Fibroblast of skin of left quadriceps (primary cell): Measurements from ENCODE around the gene HOXB6.

ENCODE experiments used
- DNase-seq, 2 experiments: peaks; one replicate each; pipeline ENCODE4 v3.0.0-alpha.2; 2013; ENCODE audit warnings: low read depth in 2 of 2

Gene HOXB6

GRCh38 chr17:48565925-48566710 lies 38.7 kb downstream of the HOXB6 start:
- DNase-seq = no peak

GRCh38 chr17:48565022-48565554 lies 39.7 kb downstream of the HOXB6 start:
- no peak for DNase-seq

GRCh38 chr17:48564188-48565021 lies 40.4 kb downstream of the HOXB6 start:
- DNase-seq = no peak

- no peak for DNase-seq
Measured at GRCh38 chr17:48563867-48564187, 41.0 kb downstream of the HOXB6 start.

GRCh38 chr17:48563385-48563838 lies 41.4 kb downstream of the HOXB6 start:
- DNase-seq = no peak

GRCh38 chr17:48562934-48563333 lies 41.9 kb downstream of the HOXB6 start:
- DNase-seq = no peak

- peak; percentile 85 to 86 for DNase-seq
Measured at GRCh38 chr17:48561884-48562810, 42.6 kb downstream of the HOXB6 start.

- no peak for DNase-seq
Measured at GRCh38 chr17:48559840-48560817, 44.7 kb downstream of the HOXB6 start.

GRCh38 chr17:48559122-48559839 lies 45.5 kb downstream of the HOXB6 start:
- no peak for DNase-seq

- no peak for DNase-seq
Measured at GRCh38 chr17:48558831-48559121, 46.0 kb downstream of the HOXB6 start.

GRCh38 chr17:48558057-48558830 lies 46.5 kb downstream of the HOXB6 start:
- no peak for DNase-seq

GRCh38 chr17:48556576-48557401 lies 48.0 kb downstream of the HOXB6 start:
- DNase-seq = no peak

GRCh38 chr17:48556229-48556575 lies 48.6 kb downstream of the HOXB6 start:
- DNase-seq = no peak

GRCh38 chr17:48555258-48556228 lies 49.2 kb downstream of the HOXB6 start:
- peak; percentile 92 to 93 for DNase-seq

- no peak for DNase-seq
Measured at GRCh38 chr17:48554412-48555257, 50.2 kb downstream of the HOXB6 start.

- DNase-seq = no peak
Measured at GRCh38 chr17:48553826-48554225, 51.0 kb downstream of the HOXB6 start.
